ENCODE measurements around the gene DAGLB. TPM values are rescaled to one million over a fixed set of nuclear protein-coding genes. Genes with fewer than 3 reads are reported as not detected.
"Not testable (repeated sequence)": the region's sequence is repeated elsewhere in the genome, so short reads cannot be mapped to it uniquely, and the experiment has no call there.

Gene DAGLB
- total and polyA plus RNA-seq, 3 donors from 2014 or later: 14.3 to 29.6 (median 18.9) TPM

- no peak for DNase-seq
- Histone ChIP-seq H3K27me3 (no peaks in the 10 kb centered on the region), H3K27ac (no peak overlapping the region), H3K36me3 (ENCODE audit: low read depth, missing control alignments) (no peaks in the 10 kb centered on the region), H3K9me3 (no peaks in the 10 kb centered on the region), H3K4me1 (peaks cover 15% of the 10 kb centered on the region), H3K4me3 (no peak overlapping the region)
- TF ChIP-seq POLR2A (IDR thresholded peaks at IDR 0.05): no peak
- TF ChIP-seq, protein P1, sequence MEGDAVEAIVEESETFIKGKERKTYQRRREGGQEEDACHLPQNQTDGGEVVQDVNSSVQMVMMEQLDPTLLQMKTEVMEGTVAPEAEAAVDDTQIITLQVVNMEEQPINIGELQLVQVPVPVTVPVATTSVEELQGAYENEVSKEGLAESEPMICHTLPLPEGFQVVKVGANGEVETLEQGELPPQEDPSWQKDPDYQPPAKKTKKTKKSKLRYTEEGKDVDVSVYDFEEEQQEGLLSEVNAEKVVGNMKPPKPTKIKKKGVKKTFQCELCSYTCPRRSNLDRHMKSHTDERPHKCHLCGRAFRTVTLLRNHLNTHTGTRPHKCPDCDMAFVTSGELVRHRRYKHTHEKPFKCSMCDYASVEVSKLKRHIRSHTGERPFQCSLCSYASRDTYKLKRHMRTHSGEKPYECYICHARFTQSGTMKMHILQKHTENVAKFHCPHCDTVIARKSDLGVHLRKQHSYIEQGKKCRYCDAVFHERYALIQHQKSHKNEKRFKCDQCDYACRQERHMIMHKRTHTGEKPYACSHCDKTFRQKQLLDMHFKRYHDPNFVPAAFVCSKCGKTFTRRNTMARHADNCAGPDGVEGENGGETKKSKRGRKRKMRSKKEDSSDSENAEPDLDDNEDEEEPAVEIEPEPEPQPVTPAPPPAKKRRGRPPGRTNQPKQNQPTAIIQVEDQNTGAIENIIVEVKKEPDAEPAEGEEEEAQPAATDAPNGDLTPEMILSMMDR (IDR thresholded peaks at IDR 0.05): no peak
- 66 to 68% methylated on average over 13 of the region's 13 CpGs for WGBS, 2 donors
- intact Hi-C loops (cut with DNase I; ENCODE audit: low total_unique reads): no loop called here
Measured at GRCh38 chr7:6402741-6403140, 45.0 kb downstream of the DAGLB start.

DNA sequence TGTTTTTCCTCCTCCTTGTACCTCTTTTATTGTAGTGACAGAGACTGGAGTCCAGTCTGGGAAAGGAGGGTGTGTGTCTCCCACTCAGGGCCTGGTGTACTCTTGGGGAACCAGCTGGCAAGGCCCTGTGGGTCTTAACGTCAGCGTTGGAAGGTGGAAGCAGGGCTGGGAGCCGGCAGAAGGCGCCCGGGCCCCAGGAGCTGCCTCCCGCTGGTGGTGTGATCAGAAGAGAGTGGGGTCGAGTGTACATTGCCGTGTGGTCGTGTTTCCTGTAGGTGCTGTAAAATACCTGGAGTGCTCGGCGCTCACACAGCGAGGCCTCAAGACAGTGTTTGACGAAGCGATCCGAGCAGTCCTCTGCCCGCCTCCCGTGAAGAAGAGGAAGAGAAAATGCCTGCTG, 45.7 kb downstream of the DAGLB start:
- no peak overlapping the region for H3K27ac ChIP-seq
- no peak overlapping the region for H3K4me3 ChIP-seq
- no peak for TF ChIP-seq POLR2A (IDR thresholded peaks at IDR 0.05)
- TF ChIP-seq, protein P1 (IDR thresholded peaks at IDR 0.05): no peak
- H3K4me1 ChIP-seq: peaks cover 15% of the 10 kb centered on the region
- no peaks in the 10 kb centered on the region for H3K27me3 ChIP-seq
- intact Hi-C loops (cut with DNase I; ENCODE audit: low total_unique reads): no loop called here
- no peaks in the 10 kb centered on the region for H3K9me3 ChIP-seq
- 83 to 86% methylated on average over 16 to 17 of the region's 17 CpGs for WGBS, 2 donors
- no peaks in the 10 kb centered on the region for H3K36me3 ChIP-seq (ENCODE audit: low read depth, missing control alignments)
- DNase-seq: no peak

DNA sequence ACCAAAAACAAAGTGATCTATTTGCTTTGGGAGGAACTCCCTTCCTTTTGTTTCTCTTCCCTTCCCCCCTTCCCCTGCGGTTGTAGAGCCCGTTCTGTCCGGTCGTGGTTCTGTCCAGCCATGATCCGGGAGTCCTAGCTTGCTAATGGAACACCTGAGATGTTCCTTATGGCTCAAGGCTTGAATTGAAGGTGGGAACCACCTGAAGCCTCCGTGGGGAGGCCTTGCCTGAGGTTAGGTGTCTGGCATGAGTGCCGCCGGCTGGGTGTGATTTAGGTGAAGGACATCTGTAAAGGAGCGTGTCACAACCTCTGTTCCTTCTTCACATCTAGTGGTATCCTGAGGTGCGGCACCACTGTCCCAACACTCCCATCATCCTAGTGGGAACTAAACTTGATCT, 46.2 kb downstream of the DAGLB start:
- no peaks in the 10 kb centered on the region for H3K9me3 ChIP-seq
- intact Hi-C loops (cut with DNase I; ENCODE audit: low total_unique reads): no loop called here
- no peak overlapping the region for H3K4me3 ChIP-seq
- TF ChIP-seq, protein P1 (IDR thresholded peaks at IDR 0.05): no peak
- TF ChIP-seq POLR2A (IDR thresholded peaks at IDR 0.05): no peak
- no peaks in the 10 kb centered on the region for H3K36me3 ChIP-seq (ENCODE audit: low read depth, missing control alignments)
- no peak overlapping the region for H3K27ac ChIP-seq
- 85 to 91% methylated on average over 9 to 10 of the region's 10 CpGs for WGBS, 2 donors
- no peaks in the 10 kb centered on the region for H3K27me3 ChIP-seq
- no peak for DNase-seq
- H3K4me1 ChIP-seq: peaks cover 15% of the 10 kb centered on the region

GRCh38 chr7:6400243-6401105, 47.3 kb downstream of the DAGLB start:
- H3K9me3 ChIP-seq; DNase-seq; H3K36me3 ChIP-seq (ENCODE audit: low read depth, missing control alignments); H3K27me3 ChIP-seq; H3K27ac ChIP-seq; intact Hi-C loops (cut with DNase I; ENCODE audit: low total_unique reads); H3K4me3 ChIP-seq: not testable (repeated sequence)
- peaks cover 24% of the 10 kb centered on the region for H3K4me1 ChIP-seq
- 76 to 90% methylated on average over 8 to 19 of the region's 19 CpGs for WGBS, 2 donors

DNA sequence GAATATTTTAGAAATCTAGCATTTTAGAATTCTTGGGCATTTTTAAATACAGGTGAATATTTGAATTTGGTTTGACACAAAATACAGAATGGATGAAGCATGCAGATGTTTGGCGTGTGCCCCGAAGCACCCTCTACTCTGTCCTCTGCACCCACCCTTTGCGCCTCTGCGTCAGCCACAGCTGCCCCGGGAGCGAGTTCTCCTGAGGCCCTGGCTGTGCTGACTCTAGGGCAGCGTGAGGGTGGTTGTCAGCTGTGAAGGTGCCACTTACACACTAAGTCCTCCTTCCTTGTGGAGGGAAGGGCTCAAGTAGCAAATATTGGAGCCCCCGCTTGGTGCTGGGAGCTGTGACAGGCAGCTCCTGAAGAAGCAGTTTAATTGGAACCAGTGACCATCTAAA, 48.4 kb downstream of the DAGLB start:
- H3K9me3 ChIP-seq: no peaks in the 10 kb centered on the region
- no peaks in the 10 kb centered on the region for H3K27me3 ChIP-seq
- intact Hi-C loops (cut with DNase I; ENCODE audit: low total_unique reads): no loop called here
- H3K4me1 ChIP-seq: peaks cover 29% of the 10 kb centered on the region
- H3K4me3 ChIP-seq: no peak overlapping the region
- H3K36me3 ChIP-seq (ENCODE audit: low read depth, missing control alignments): no peaks in the 10 kb centered on the region
- no peak overlapping the region for H3K27ac ChIP-seq
- WGBS, 2 donors: 86 to 88% methylated on average over 8 of the region's 8 CpGs
- DNase-seq: no peak
- TF ChIP-seq, protein P1 (IDR thresholded peaks at IDR 0.05): no peak
- no peak for TF ChIP-seq POLR2A (IDR thresholded peaks at IDR 0.05)

Measured in testis (tissue), 3 donors.